BE2C (cell line): ENCODE measurements around the gene NUMBL.

Experiments
- DNase-seq: peaks from one replicate; pipeline ENCODE4 v3.0.0-alpha.2; 2020
- H3K27me3 ChIP-seq: fragments of 250-450 bp; sonication (Bioruptor Pico); 2 replicates; pipeline ENCODE4 v1.5.1; 2020; ENCODE audit warnings: mild to moderate bottlenecking
- H3K36me3 ChIP-seq: fragments of 250-450 bp; sonication (Bioruptor Pico); 2 replicates; pipeline ENCODE4 v1.5.1; 2020; ENCODE audit warnings: mild to moderate bottlenecking
- H3K4me1 ChIP-seq: fragments of 250-450 bp; sonication (Bioruptor Pico); 2 replicates; pipeline ENCODE4 v1.5.1; 2020
- H3K4me3 ChIP-seq: 2 replicates; pipeline ENCODE4 v1.5.1; 2011; ENCODE audit warnings: low read depth, low read length
- H3K9me3 ChIP-seq: fragments of 250-450 bp; sonication (Bioruptor Pico); 2 replicates; pipeline ENCODE4 v1.5.1; 2020
- CTCF ChIP-seq: IDR thresholded peaks from 2 replicates; pipeline ENCODE4 v1.5.1; 2012; ENCODE audit warnings: mild to moderate bottlenecking, low read depth, low read length

The NUMBL gene

GRCh38 chr19:40616178-40616577 lies 74.3 kb downstream of the NUMBL start:
- no peak for DNase-seq
- no peaks in the 10 kb centered on the region for H3K27me3 ChIP-seq
- no peaks in the 10 kb centered on the region for H3K36me3 ChIP-seq
- H3K4me1 ChIP-seq, result no peaks in the 10 kb centered on the region; the same call in 1 of the 2 replicates
- TF ChIP-seq CTCF, result no peak
- no peaks in the 10 kb centered on the region for H3K9me3 ChIP-seq
- no peak overlapping the region for H3K4me3 ChIP-seq
